Measurements from ENCODE around the gene SKI. TPM values are rescaled to one million over a fixed set of nuclear protein-coding genes. Genes with fewer than 3 reads are reported as not detected.

The SKI gene
- total RNA-seq, 1 donor, result 48.9 TPM

DNA sequence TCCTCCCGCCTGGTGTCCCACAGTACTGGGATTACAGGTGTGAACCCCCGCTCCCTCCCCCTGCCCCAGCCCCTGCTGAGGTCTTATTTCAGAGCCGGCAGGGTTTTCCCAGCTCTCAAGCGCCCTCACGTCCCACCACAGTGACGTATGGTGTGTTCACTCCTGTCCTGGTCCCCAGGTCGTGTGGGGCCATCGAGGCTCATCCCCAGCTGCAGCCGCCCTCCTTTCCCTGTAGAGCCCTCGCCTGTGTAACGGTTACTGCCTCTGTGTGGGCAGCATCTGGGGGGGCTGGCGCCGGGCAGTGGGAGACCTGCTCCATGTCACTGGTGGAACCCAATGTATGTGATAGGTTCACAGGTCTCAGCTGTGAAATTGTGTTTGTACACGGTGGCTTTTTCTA lies 23.2 kb downstream of the SKI start:
- peaks cover 94% of the 10 kb centered on the region for H4K20me1 ChIP-seq (ENCODE audit: insufficient read depth, low read length)
- H3K79me2 ChIP-seq (ENCODE audit: insufficient read depth, low read length), result peaks cover 100% of the 10 kb centered on the region
- peaks cover 11% of the 10 kb centered on the region for H3K4me1 ChIP-seq (ENCODE audit: insufficient read depth, low read length)
- TF ChIP-seq, protein P1, sequence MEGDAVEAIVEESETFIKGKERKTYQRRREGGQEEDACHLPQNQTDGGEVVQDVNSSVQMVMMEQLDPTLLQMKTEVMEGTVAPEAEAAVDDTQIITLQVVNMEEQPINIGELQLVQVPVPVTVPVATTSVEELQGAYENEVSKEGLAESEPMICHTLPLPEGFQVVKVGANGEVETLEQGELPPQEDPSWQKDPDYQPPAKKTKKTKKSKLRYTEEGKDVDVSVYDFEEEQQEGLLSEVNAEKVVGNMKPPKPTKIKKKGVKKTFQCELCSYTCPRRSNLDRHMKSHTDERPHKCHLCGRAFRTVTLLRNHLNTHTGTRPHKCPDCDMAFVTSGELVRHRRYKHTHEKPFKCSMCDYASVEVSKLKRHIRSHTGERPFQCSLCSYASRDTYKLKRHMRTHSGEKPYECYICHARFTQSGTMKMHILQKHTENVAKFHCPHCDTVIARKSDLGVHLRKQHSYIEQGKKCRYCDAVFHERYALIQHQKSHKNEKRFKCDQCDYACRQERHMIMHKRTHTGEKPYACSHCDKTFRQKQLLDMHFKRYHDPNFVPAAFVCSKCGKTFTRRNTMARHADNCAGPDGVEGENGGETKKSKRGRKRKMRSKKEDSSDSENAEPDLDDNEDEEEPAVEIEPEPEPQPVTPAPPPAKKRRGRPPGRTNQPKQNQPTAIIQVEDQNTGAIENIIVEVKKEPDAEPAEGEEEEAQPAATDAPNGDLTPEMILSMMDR (IDR thresholded peaks at IDR 0.05; ENCODE audit: extremely low read depth, low read depth, low read length), result no peak
- no peak overlapping the region for H3K4me2 ChIP-seq (ENCODE audit: insufficient read depth, low read length)
- DNase-seq (ENCODE audit: insufficient read length, low spot score, missing footprints), result no peak
- H3K27ac ChIP-seq (ENCODE audit: low read depth, low read length), result no peak overlapping the region
- no peaks in the 10 kb centered on the region for H3K27me3 ChIP-seq (ENCODE audit: insufficient read depth, low read length)
- no peaks in the 10 kb centered on the region for H3K9me3 ChIP-seq (ENCODE audit: low read depth, low read length)
- H3K4me3 ChIP-seq (ENCODE audit: insufficient read depth, low read length), result no peak overlapping the region
- H2AFZ ChIP-seq (ENCODE audit: low read length), result no peak overlapping the region
- H3K36me3 ChIP-seq (ENCODE audit: insufficient read depth, low read length), result peaks cover 14% of the 10 kb centered on the region

DNA sequence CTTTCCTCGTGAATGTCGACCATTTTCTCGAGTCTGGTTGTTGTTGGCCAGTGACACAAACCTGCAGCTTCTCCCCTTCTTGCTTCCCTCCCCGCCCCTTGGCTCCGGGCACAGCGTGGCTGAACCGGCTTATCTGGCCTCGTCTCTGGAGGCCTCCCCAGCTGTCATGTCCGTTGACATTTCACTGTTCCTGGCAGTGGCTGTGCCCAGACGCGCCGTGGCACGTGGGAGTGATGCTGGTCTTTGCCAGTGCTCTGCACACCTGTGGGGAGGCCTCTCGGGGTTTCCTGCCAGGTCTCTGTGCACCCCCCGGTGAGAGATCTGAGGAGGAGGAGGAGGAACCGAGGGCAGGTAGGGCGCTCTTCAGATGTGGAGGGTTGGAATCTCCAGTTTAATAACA lies 23.7 kb downstream of the SKI start:
- H4K20me1 ChIP-seq (ENCODE audit: insufficient read depth, low read length), result peaks cover 94% of the 10 kb centered on the region
- DNase-seq (ENCODE audit: insufficient read length, low spot score, missing footprints), result peak; percentile 80
- TF ChIP-seq, protein P1 (IDR thresholded peaks at IDR 0.05; ENCODE audit: extremely low read depth, low read depth, low read length), result no peak

DNA sequence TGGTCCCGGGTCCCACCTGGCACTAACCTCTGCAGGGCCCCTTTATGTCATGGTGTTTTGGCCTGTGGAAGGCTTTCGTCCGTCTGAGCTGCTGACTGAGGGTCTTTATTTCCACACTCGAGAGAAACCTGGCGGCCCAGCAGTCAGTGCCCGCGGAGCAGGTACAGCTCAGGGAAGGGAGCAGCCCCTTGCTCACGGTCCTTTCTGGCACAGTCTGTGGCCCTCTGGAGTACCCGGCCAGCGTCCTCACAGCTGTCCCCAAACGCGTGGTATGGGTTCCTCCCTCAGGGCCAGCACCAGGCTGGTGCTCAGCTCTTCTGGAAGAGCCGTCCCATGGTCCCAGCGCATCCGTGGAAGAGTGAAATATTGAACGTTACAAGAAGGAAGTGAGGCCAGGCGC lies 24.3 kb downstream of the SKI start:
- Histone ChIP-seq H3K4me2 (ENCODE audit: insufficient read depth, low read length) (no peak overlapping the region), H3K9me3 (ENCODE audit: low read depth, low read length) (no peaks in the 10 kb centered on the region), H3K4me1 (ENCODE audit: insufficient read depth, low read length) (peaks cover 14% of the 10 kb centered on the region), H3K27me3 (ENCODE audit: insufficient read depth, low read length) (no peaks in the 10 kb centered on the region), H3K79me2 (ENCODE audit: insufficient read depth, low read length) (peaks cover 100% of the 10 kb centered on the region), H2AFZ (ENCODE audit: low read length) (no peak overlapping the region), H3K36me3 (ENCODE audit: insufficient read depth, low read length) (peaks cover 14% of the 10 kb centered on the region), H3K27ac (ENCODE audit: low read depth, low read length) (no peak overlapping the region), H3K4me3 (ENCODE audit: insufficient read depth, low read length) (no peak overlapping the region), H4K20me1 (ENCODE audit: insufficient read depth, low read length) (peaks cover 94% of the 10 kb centered on the region)
- DNase-seq (ENCODE audit: insufficient read length, low spot score, missing footprints), result no peak
- TF ChIP-seq, protein P1 (IDR thresholded peaks at IDR 0.05; ENCODE audit: extremely low read depth, low read depth, low read length), result no peak

More for the DNA sequence above, 23.7 kb downstream of the SKI start:
- H3K27ac ChIP-seq (ENCODE audit: low read depth, low read length), result peak overlapping the region; percentile 1
- H3K9me3 ChIP-seq (ENCODE audit: low read depth, low read length), result no peaks in the 10 kb centered on the region
- no peak overlapping the region for H3K4me3 ChIP-seq (ENCODE audit: insufficient read depth, low read length)
- peaks cover 11% of the 10 kb centered on the region for H3K4me1 ChIP-seq (ENCODE audit: insufficient read depth, low read length)
- H2AFZ ChIP-seq (ENCODE audit: low read length), result no peak overlapping the region
- peaks cover 14% of the 10 kb centered on the region for H3K36me3 ChIP-seq (ENCODE audit: insufficient read depth, low read length)
- H3K4me2 ChIP-seq (ENCODE audit: insufficient read depth, low read length), result no peak overlapping the region
- no peaks in the 10 kb centered on the region for H3K27me3 ChIP-seq (ENCODE audit: insufficient read depth, low read length)
- H3K79me2 ChIP-seq (ENCODE audit: insufficient read depth, low read length), result peaks cover 100% of the 10 kb centered on the region

DNA sequence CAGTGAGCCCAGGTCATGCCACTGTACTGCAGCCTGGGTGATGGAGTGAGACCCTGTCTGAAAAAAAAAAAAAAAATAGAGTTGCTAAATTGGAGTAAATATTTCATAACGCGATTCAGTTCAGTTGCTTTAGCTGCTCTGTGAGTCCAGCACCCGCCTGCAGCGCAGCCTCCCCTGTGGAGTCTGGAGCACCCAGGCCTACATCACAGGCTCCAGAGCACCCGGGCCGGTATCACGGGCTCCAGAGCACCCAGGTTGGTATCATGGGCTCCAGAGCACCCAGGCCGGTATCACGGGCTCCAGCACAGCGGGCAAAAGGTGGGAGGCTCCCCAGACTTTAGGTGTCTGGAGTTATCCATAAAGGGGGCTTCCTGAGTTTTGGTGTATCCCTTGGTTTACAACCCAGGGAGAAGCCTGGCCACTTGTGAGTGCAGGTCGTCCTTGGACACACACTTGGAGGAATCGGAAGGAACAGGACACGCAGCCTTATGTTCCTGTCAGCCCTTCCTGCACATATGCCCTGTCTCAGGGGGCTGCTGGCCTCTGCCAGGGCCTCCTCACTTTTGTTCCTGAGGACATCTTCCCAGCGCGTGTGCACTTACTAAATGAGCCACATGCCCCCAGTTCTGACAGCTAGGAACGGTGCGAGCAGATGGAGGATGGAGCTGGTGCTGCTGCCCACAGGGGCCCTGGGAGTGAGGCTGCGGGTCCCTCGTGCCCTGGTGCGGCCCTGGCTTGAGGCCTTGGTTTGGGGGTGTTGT lies 25.1 kb downstream of the SKI start:
- H4K20me1 ChIP-seq (ENCODE audit: insufficient read depth, low read length), result peaks cover 94% of the 10 kb centered on the region
- peaks cover 14% of the 10 kb centered on the region for H3K36me3 ChIP-seq (ENCODE audit: insufficient read depth, low read length)
- no peaks in the 10 kb centered on the region for H3K9me3 ChIP-seq (ENCODE audit: low read depth, low read length)
- H3K4me2 ChIP-seq (ENCODE audit: insufficient read depth, low read length), result no peak overlapping the region
- no peak overlapping the region for H3K27ac ChIP-seq (ENCODE audit: low read depth, low read length)
- peaks cover 18% of the 10 kb centered on the region for H3K4me1 ChIP-seq (ENCODE audit: insufficient read depth, low read length)
- H3K4me3 ChIP-seq (ENCODE audit: insufficient read depth, low read length), result no peak overlapping the region
- DNase-seq (ENCODE audit: insufficient read length, low spot score, missing footprints), result no peak
- peaks cover 99% of the 10 kb centered on the region for H3K79me2 ChIP-seq (ENCODE audit: insufficient read depth, low read length)
- TF ChIP-seq, protein P1 (IDR thresholded peaks at IDR 0.05; ENCODE audit: extremely low read depth, low read depth, low read length), result no peak
- no peaks in the 10 kb centered on the region for H3K27me3 ChIP-seq (ENCODE audit: insufficient read depth, low read length)
- H2AFZ ChIP-seq (ENCODE audit: low read length), result no peak overlapping the region
